ENCODE results near the gene BYSL.
A peak's percentile ranks its signal among the peaks of the same experiment; 100 is the strongest.

BYSL gene

GRCh38 chr6:41937861-41938574, 16.7 kb downstream of the BYSL start:
- Histone ChIP-seq H3K4me3 (ENCODE audit: low read length) (no peak overlapping the region), H2BK5ac (ENCODE audit: low read length) (no peak overlapping the region), H3K27me3 (ENCODE audit: insufficient read depth, low read length, poor library complexity) (no peaks in the 10 kb centered on the region), H2AK5ac (ENCODE audit: low read length) (no peak overlapping the region), H3K23ac (ENCODE audit: low read length) (peak overlapping the region; percentile 1), H3K79me2 (ENCODE audit: control insufficient read depth, insufficient read depth, low read length) (no peaks in the 10 kb centered on the region), H3K36me3 (ENCODE audit: control insufficient read depth, insufficient read depth, low read length) (peaks cover 2% of the 10 kb centered on the region), H4K5ac (ENCODE audit: low read length) (no peak overlapping the region), H4K8ac (ENCODE audit: low read depth, low read length) (no peak overlapping the region), H3K9ac (ENCODE audit: low read length) (no peak overlapping the region), H3K4me1 (ENCODE audit: control insufficient read depth, low read depth, low read length) (peaks cover 18% of the 10 kb centered on the region), H3K56ac (ENCODE audit: low read length) (peak overlapping the region; percentile 2), H3K79me1 (ENCODE audit: low read length) (peaks cover 6% of the 10 kb centered on the region), H3K4me2 (ENCODE audit: low read length) (no peak overlapping the region), H3K27ac (ENCODE audit: low read depth, low read length) (no peak overlapping the region), H3K18ac (ENCODE audit: low read length) (no peak overlapping the region), H2BK120ac (ENCODE audit: low read depth, low read length) (no peak overlapping the region), H3K4ac (ENCODE audit: low read depth, low read length) (no peak overlapping the region), H2BK15ac (replicated peaks; ENCODE audit: low read depth) (no peak overlapping the region)
- no peak for DNase-seq
- no CpG with 5 or more reads among the region's 4 CpGs for WGBS (ENCODE audit: extremely low coverage, insufficient coverage, low lambda C conversion rate)

DNA sequence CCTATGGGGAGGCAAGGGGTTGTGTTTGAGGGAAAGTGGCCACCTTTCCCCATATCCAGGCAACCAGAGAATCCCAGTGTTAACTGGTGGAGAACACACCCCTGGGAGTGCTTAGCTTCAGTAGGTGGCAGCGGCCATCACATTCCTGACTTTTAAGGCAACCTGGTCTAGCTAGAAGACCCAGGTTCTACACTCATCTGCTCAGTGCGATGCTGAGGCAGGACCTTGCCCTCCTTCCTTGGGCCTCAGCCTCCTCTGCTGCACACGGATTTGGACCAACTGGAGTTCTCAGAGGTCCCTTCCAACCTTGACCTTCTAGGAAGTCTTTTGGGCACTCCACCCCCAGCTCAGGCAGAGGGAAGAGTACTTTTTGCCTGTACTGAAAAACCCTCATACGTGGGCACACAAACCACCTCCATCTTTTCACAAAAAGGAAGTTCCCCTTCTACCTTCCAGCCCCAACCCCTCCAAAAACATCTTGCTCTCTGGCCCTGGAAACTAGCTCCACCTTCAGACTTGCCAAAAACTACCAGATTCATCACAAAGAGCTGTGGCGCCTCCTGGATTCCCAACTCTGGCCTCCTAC, 17.4 kb downstream of the BYSL start:
- Histone ChIP-seq H3K18ac (ENCODE audit: low read length) (peak overlapping the region; percentile 1), H3K23ac (ENCODE audit: low read length) (peak overlapping the region; percentile 1), H2AK5ac (ENCODE audit: low read length) (no peak overlapping the region), H3K36me3 (ENCODE audit: control insufficient read depth, insufficient read depth, low read length) (peaks cover 2% of the 10 kb centered on the region), H3K9ac (ENCODE audit: low read length) (peak overlapping the region; percentile 0), H3K79me1 (ENCODE audit: low read length) (peaks cover 6% of the 10 kb centered on the region), H3K4me3 (ENCODE audit: low read length) (no peak overlapping the region), H2BK5ac (ENCODE audit: low read length) (no peak overlapping the region), H4K8ac (ENCODE audit: low read depth, low read length) (no peak overlapping the region), H3K79me2 (ENCODE audit: control insufficient read depth, insufficient read depth, low read length) (no peaks in the 10 kb centered on the region), H3K27ac (ENCODE audit: low read depth, low read length) (peak overlapping the region; percentile 18), H3K56ac (ENCODE audit: low read length) (peak overlapping the region; percentile 2), H3K4me1 (ENCODE audit: control insufficient read depth, low read depth, low read length) (peaks cover 18% of the 10 kb centered on the region), H2BK15ac (replicated peaks; ENCODE audit: low read depth) (no peak overlapping the region), H3K4ac (ENCODE audit: low read depth, low read length) (peak overlapping the region; percentile 63), H2BK120ac (ENCODE audit: low read depth, low read length) (no peak overlapping the region), H4K5ac (ENCODE audit: low read length) (no peak overlapping the region), H3K4me2 (ENCODE audit: low read length) (no peak overlapping the region), H3K27me3 (ENCODE audit: insufficient read depth, low read length, poor library complexity) (no peaks in the 10 kb centered on the region)
- DNase-seq = no peak
- WGBS (ENCODE audit: extremely low coverage, insufficient coverage, low lambda C conversion rate) = no CpG with 5 or more reads among the region's 5 CpGs

DNA sequence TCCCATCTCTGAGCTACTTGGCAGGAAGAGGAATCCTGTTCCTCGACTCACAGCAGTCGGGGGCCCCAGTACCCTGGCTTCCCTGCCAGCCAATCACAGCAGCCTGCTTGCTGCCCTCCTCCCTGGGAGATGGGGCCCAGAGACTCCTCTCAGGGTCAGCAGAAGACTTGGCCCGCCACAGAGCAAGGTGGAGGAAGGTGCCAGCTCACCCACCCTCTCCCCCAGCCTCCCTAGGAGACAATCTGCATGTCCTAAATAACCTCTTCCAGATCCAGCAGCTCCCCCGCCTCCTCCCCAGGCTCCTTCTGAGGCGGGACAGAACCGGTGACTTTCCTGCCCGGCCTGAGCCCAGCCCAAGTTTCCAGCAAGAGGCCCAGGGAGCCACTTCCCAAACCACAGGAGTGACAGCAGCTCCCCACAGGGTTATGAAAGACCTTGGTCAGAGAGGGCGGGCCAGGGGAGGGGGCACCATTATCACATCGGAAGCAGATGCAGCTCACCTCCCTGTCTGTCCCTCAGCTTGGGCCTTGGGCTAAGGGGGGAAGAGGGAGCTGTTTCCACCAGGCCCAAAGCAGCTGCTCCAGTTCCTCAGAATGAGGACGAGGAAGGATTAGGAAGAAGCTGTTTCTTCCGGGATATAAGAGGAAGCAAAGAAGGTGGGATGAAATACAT, 18.0 kb downstream of the BYSL start:
- peak overlapping the region; percentile 18 for H3K27ac ChIP-seq (ENCODE audit: low read depth, low read length)
- H3K27me3 ChIP-seq (ENCODE audit: insufficient read depth, low read length, poor library complexity) = no peaks in the 10 kb centered on the region
- no peak overlapping the region for H4K5ac ChIP-seq (ENCODE audit: low read length)
- H2AK5ac ChIP-seq (ENCODE audit: low read length) = no peak overlapping the region
- no CpG with 5 or more reads among the region's 11 CpGs for WGBS (ENCODE audit: extremely low coverage, insufficient coverage, low lambda C conversion rate)
- no peak overlapping the region for H3K4me3 ChIP-seq (ENCODE audit: low read length)
- peaks cover 2% of the 10 kb centered on the region for H3K36me3 ChIP-seq (ENCODE audit: control insufficient read depth, insufficient read depth, low read length)
- H3K79me2 ChIP-seq (ENCODE audit: control insufficient read depth, insufficient read depth, low read length) = no peaks in the 10 kb centered on the region
- peak overlapping the region; percentile 70 for H3K4me2 ChIP-seq (ENCODE audit: low read length)
- H4K8ac ChIP-seq (ENCODE audit: low read depth, low read length) = no peak overlapping the region
- peaks cover 6% of the 10 kb centered on the region for H3K79me1 ChIP-seq (ENCODE audit: low read length)
- H2BK5ac ChIP-seq (ENCODE audit: low read length) = no peak overlapping the region
- H3K56ac ChIP-seq (ENCODE audit: low read length) = peak overlapping the region; percentile 91
- H3K4ac ChIP-seq (ENCODE audit: low read depth, low read length) = no peak overlapping the region
- peaks cover 18% of the 10 kb centered on the region for H3K4me1 ChIP-seq (ENCODE audit: control insufficient read depth, low read depth, low read length)
- DNase-seq = peak; percentile 93
- no peak overlapping the region for H2BK15ac ChIP-seq (replicated peaks; ENCODE audit: low read depth)
- H2BK120ac ChIP-seq (ENCODE audit: low read depth, low read length) = no peak overlapping the region
- H3K9ac ChIP-seq (ENCODE audit: low read length) = peak overlapping the region; percentile 42
- H3K23ac ChIP-seq (ENCODE audit: low read length) = no peak overlapping the region
- peak overlapping the region; percentile 1 for H3K18ac ChIP-seq (ENCODE audit: low read length)

DNA sequence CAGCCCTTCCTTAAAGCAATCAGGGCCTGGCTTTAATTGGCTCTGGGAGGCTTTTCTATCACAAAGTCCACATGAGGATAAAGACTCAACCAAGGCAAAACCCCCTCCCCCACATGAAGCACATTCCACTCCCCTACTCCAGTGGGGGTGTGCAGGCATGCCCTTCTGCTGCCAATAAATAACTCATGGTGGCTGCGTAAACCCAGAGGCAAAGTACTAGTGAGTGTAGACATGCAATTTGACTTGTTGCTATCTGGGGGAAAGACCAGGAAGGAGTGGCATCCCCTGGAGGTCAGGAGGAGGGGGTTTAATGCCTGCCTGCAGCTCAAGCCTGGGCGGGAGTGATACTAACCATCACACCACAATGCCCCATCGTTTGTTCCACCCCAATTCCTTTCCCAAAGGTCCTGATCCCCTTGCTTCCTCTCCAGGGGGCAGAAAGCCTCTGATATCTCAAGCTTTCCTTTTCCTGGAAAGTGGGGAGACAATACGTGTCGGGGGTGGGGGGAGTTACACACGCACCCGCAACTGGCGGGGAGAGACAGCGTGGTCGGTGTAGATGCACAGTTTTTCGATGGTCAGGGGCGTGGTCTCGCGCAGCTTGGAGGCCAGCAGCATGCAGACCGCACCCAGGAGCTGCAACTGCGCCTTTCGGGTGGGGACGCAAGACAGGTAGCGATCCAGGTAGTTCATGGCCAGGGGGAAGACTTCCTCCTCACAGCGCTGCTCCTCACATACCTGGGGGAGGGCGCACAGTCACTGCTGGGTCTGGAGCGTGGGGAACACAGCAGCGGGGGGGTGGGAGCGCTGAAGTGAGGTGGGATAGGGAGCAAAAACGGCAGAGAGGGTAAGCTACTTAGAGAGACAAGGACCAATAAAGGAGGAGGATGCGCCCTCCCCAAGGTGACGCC, 18.8 kb downstream of the BYSL start:
- Histone ChIP-seq H3K4ac (ENCODE audit: low read depth, low read length) (no peak overlapping the region), H3K4me3 (ENCODE audit: low read length) (peak overlapping the region; percentile 86), H2AK5ac (ENCODE audit: low read length) (no peak overlapping the region), H2BK120ac (ENCODE audit: low read depth, low read length) (no peak overlapping the region), H2BK5ac (ENCODE audit: low read length) (no peak overlapping the region), H2BK15ac (replicated peaks; ENCODE audit: low read depth) (no peak overlapping the region), H3K4me2 (ENCODE audit: low read length) (peak overlapping the region; percentile 70), H3K56ac (ENCODE audit: low read length) (peak overlapping the region; percentile 91), H3K27ac (ENCODE audit: low read depth, low read length) (peak overlapping the region; percentile 18), H3K79me1 (ENCODE audit: low read length) (peaks cover 6% of the 10 kb centered on the region), H4K5ac (ENCODE audit: low read length) (no peak overlapping the region), H3K9ac (ENCODE audit: low read length) (peak overlapping the region; percentile 84), H4K8ac (ENCODE audit: low read depth, low read length) (no peak overlapping the region), H3K23ac (ENCODE audit: low read length) (no peak overlapping the region), H3K27me3 (ENCODE audit: insufficient read depth, low read length, poor library complexity) (no peaks in the 10 kb centered on the region), H3K4me1 (ENCODE audit: control insufficient read depth, low read depth, low read length) (peaks cover 18% of the 10 kb centered on the region), H3K36me3 (ENCODE audit: control insufficient read depth, insufficient read depth, low read length) (no peaks in the 10 kb centered on the region), H3K79me2 (ENCODE audit: control insufficient read depth, insufficient read depth, low read length) (no peaks in the 10 kb centered on the region), H3K18ac (ENCODE audit: low read length) (no peak overlapping the region)
- WGBS (ENCODE audit: extremely low coverage, insufficient coverage, low lambda C conversion rate) = no CpG with 5 or more reads among the region's 27 CpGs
- DNase-seq = peak; percentile 59

GRCh38 chr6:41940759-41941279, 19.5 kb downstream of the BYSL start:
- H3K18ac ChIP-seq (ENCODE audit: low read length) = peak overlapping the region; percentile 2
- peak; percentile 72 for DNase-seq
- no CpG with 5 or more reads among the region's 38 CpGs for whole genome bisulfite sequencing (ENCODE audit: extremely low coverage, insufficient coverage, low lambda C conversion rate)

More at GRCh38 chr6:41940759-41941279, 19.5 kb downstream of the BYSL start:
- Histone ChIP-seq H3K9ac (ENCODE audit: low read length) (peak overlapping the region; percentile 84), H3K27me3 (ENCODE audit: insufficient read depth, low read length, poor library complexity) (no peaks in the 10 kb centered on the region), H3K23ac (ENCODE audit: low read length) (no peak overlapping the region), H2BK5ac (ENCODE audit: low read length) (no peak overlapping the region), H3K36me3 (ENCODE audit: control insufficient read depth, insufficient read depth, low read length) (no peaks in the 10 kb centered on the region), H3K4me2 (ENCODE audit: low read length) (peak overlapping the region; percentile 70), H3K4me1 (ENCODE audit: control insufficient read depth, low read depth, low read length) (peaks cover 18% of the 10 kb centered on the region), H4K5ac (ENCODE audit: low read length) (no peak overlapping the region), H3K56ac (ENCODE audit: low read length) (peak overlapping the region; percentile 91), H3K27ac (ENCODE audit: low read depth, low read length) (peak overlapping the region; percentile 23), H2BK15ac (replicated peaks; ENCODE audit: low read depth) (no peak overlapping the region), H3K79me1 (ENCODE audit: low read length) (peaks cover 6% of the 10 kb centered on the region), H3K4ac (ENCODE audit: low read depth, low read length) (no peak overlapping the region), H4K8ac (ENCODE audit: low read depth, low read length) (no peak overlapping the region), H3K79me2 (ENCODE audit: control insufficient read depth, insufficient read depth, low read length) (no peaks in the 10 kb centered on the region), H2AK5ac (ENCODE audit: low read length) (no peak overlapping the region), H2BK120ac (ENCODE audit: low read depth, low read length) (no peak overlapping the region), H3K4me3 (ENCODE audit: low read length) (peak overlapping the region; percentile 86)
